Erythroblast (primary cell): ENCODE measurements around the gene C10orf53.

Experiments
- GATA1 ChIP-seq: IDR thresholded peaks from 2 replicates; pipeline ENCODE4 v1.6.1; 2011; ENCODE audit warnings: low read depth, mild to moderate bottlenecking, control low read depth, low read length, moderate library complexity
- POLR2A ChIP-seq: IDR thresholded peaks from 2 replicates; pipeline ENCODE4 v1.6.1; 2011; ENCODE audit warnings: mild to moderate bottlenecking, low read length

GRCh38 chr10:49650724-49651034 is 28.8 kb upstream of the C10orf53 start:
- TF ChIP-seq POLR2A: no peak
- TF ChIP-seq GATA1: no peak
